Erythroblast (primary cell): ENCODE data around the gene NOD1.

ENCODE experiments used
- GATA1 ChIP-seq: IDR thresholded peaks from 2 replicates; pipeline ENCODE4 v1.6.1; 2011; ENCODE audit warnings: low read depth, mild to moderate bottlenecking, control low read depth, low read length, moderate library complexity
- POLR2A ChIP-seq: IDR thresholded peaks from 2 replicates; pipeline ENCODE4 v1.6.1; 2011; ENCODE audit warnings: mild to moderate bottlenecking, low read length

DNA sequence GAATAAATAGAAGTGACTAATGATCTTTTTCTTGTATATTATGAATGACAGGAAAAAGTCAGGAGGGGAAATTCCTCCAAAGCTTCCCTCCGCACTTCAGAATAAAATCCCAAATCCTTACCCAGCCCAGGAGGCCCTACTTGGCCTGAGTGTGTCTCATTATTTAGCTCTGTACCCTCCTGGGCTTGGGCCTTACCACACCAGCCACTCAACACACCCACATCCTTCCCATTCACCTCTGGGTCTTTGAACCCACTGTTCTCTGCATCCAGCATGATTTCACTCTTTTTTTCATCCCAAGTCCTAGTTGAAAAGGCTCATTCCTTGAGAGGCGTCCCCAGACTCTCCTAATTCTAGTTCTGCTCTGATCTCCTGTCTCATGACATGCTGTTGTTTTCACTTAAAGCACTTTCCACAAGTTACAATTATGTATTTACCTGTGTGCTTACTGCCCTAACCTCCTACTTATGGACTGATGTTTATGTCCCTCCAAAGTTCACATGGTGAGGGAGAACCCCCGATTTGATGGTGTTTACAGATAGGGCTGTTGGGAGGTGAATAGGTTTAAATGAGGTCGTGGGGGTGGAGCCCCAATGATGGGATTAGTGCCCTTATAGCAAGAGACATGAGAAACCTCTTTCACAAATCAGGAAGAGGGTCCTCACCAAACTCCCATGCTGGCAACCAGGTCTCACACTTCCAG lies 6.4 kb downstream of the NOD1 start:
- TF ChIP-seq POLR2A, result no peak
- TF ChIP-seq GATA1, result no peak
